ENCODE measurements around the gene PPDPF.

Gene PPDPF

DNA sequence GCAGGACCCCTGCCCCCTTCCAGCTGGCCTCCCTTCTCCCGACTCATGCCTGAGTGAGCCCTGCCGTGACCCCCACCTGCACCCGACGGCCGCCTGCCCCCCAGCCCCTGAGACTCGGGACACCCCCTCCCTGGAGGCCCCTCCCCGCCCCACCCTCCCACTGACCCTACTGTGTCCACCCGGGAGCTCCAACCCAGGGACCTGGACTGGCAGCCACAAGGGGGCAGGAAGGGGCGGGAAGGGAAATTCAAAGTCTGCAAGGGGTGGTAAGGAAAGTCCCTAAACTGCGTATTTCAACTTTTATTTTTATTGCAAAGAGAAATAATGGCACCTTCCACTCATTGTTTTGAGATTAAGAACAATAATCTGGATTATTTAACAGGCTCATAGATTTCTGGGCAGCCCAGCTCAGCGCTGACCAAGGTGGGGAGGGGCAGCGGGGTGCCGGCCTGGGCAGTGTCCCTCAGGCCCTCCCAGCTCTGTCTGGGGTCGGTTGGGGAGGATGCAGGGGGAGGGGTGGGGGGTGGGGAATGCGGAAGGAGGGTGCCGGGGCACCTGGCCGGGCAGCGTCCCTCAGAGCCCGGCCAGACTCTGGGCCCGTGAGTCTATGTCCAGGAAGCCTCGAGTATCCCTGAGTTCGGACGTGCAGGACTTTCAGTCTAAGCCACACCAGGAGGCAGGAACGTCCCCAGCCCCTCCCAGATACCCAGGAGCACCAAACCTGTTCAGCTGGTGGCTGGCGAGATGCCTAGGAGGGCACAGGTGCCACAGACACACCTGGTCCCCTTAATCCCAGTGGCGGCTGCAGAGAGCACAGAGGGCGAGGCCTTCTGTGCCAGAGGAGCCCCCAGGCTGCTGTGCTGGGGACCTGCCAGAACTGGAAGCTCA lies 17.9 kb downstream of the PPDPF start:
- no peak for DNase-seq (ENCODE audit: low read depth, low spot score)

GRCh38 chr20:63539092-63539430 lies 18.5 kb downstream of the PPDPF start:
- no peak for DNase-seq (ENCODE audit: low read depth, low spot score)

- no peak for DNase-seq (ENCODE audit: low read depth, low spot score)
Observed at GRCh38 chr20:63539441-63540370, 19.1 kb downstream of the PPDPF start.

DNA sequence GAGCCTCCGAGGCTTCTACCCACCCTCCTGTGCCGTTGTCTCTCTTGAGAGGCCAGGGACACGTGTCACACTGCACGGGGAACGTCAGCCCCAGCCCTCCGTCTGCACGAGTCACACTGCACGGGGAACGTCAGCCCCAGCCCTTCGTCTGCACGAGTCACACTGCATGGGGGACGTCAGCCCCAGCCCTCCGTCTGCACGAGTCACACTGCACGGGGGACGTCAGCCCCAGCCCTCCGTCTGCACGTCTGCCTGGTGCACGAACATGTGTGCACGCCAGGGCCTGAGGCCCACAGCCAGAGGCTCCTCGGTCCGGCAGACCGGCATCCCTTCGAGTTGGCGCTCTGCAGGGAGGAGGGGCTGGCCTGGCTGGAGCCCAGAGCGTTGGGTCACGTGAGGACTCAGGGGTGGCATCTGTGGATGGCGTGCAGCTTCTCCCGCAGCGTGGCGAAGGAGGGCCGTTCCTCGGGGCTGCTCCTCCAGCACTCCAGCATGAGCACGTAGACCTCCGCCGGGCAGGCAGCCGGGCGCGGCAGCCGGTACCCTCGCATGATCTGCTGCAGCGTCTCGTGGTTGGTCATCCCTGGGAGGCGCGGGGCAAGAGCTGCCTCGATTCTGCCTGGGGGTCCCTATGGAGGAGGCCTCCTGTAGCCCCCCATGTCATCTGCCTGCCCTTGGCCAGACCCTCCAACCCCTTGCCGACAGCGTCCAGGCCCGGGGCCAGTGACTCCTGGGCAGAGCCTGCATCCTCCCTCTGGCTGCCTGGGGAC lies 20.0 kb downstream of the PPDPF start:
- no peak for DNase-seq (ENCODE audit: low read depth, low spot score)

- no peak for DNase-seq (ENCODE audit: low read depth, low spot score)
Observed at GRCh38 chr20:63541371-63541770, 20.8 kb downstream of the PPDPF start.

DNA sequence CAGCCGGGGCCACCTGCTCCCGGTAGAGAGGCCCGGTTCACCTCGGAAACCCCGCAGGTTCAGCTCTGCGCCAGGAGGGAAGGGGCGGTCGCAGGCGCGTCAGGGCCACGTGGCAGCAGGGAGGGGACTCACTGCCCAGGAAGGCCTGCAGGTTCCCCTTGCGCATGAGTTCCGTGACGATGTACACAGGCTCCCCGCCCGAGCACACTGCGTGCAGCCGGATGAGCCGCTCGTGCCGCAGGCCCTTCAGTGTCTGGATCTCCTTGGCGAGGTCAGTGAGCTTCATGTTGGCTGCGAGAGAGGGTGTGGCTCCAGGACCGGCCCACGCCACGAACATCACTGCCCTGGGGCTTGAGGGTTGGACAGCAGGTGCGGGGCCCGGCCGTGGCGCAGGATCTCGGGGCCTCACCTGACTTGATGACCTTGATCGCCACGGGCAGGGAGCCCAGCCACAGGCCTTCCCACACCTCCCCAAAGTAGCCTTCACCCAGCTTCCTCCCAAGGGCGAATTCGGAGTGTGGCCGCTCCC lies 21.5 kb downstream of the PPDPF start:
- DNase-seq (ENCODE audit: low read depth, low spot score), result no peak

DNA sequence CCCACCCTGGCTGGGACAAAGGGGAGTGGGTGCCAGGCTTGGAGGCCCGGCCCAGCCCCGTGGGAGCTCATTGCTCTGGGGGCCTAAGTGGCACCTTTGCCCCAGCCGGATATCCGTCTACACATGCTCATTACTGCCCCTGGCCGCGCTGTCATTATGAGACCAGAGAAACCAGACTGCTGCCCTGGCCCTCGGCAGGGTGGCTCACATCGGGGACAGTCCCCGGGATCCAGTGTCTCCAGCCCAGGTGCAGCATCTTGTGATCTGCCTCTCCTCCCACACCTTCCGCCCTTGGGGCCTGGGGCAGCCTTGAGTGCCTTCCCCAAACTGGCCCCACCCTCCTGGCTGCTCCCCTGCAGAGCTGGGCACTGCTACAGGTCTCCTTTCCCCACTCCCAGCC lies 22.1 kb downstream of the PPDPF start:
- DNase-seq (ENCODE audit: low read depth, low spot score), result no peak

- no peak for DNase-seq (ENCODE audit: low read depth, low spot score)
Observed at GRCh38 chr20:63543131-63543530, 22.6 kb downstream of the PPDPF start.

DNA sequence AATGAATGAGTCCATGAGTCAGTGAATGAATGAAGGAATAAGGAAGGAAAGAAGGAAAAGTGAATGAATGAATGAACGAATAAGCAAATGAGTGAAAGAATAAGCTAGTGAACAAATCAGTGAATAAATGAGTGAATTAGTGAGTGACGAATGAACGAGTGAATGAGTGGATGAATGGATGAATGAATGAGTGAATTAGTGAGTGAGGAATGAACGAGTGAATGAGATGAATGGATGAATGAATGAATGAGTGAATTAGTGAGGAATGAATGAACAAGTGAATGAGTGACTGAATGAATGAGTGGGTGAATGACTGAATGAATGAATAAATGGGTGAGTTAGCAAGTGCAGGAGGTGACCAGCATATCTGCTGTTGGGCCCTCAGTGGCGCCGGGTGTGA lies 23.2 kb downstream of the PPDPF start:
- no peak for DNase-seq (ENCODE audit: low read depth, low spot score)

- no peak for DNase-seq (ENCODE audit: low read depth, low spot score)
Observed at GRCh38 chr20:63544241-63544957, 23.8 kb downstream of the PPDPF start.

- no peak for DNase-seq (ENCODE audit: low read depth, low spot score)
Observed at GRCh38 chr20:63544958-63545516, 24.5 kb downstream of the PPDPF start.

DNA sequence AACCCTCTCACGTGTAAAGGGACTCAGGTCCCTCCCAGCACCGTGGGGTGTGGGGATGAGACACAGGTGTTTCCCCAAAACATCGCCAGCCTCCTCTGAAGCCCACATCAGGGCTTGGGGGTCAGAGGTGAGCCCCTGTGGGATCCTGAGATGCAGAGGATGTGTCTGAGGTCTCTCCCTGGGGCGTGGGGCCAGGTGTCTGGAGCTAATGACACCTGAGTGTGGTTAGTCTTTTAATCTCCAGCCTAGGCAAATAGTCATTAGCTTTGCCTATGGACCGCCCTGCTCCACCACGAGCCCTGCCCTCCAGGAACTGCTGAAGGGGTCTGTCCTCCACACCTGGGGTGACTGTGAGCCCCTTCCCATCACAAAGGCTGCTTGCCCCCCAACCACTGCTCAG lies 25.2 kb downstream of the PPDPF start:
- DNase-seq (ENCODE audit: low read depth, low spot score), result no peak

DNA sequence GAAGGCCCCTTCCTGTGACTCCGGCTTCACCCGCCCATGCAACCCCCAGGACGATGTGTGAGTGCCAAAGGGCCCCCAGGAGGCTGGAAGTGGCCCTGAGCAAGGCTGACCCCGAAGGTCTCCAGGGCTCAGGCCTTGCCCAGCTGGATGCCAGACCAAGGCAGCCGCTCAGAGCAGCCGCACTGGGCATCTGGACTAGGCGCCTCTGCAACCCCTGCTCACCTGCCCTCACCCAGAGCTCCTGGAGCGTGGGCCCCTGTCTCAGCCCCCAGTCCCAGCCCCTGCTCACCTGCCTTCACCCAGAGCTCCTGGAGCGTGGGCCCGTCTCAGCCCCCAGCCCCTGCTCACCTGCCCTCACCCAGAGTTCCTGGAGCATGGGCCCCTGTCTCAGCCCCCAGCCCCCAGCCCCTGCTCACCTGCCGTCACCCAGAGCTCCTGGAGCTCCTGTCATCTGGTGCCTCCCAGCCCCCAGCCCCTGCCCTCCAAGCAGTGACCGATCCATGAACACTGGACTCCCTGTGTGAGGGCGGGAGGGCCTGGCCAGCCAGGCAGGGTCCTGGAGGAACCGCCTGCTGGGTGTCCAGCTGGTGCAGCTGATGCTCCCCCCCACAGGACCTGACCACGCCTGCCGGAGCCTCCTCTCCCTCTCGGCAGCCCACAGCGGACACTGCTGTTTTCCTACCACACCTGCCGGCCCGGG lies 25.8 kb downstream of the PPDPF start:
- DNase-seq (ENCODE audit: low read depth, low spot score), result no peak

DNA sequence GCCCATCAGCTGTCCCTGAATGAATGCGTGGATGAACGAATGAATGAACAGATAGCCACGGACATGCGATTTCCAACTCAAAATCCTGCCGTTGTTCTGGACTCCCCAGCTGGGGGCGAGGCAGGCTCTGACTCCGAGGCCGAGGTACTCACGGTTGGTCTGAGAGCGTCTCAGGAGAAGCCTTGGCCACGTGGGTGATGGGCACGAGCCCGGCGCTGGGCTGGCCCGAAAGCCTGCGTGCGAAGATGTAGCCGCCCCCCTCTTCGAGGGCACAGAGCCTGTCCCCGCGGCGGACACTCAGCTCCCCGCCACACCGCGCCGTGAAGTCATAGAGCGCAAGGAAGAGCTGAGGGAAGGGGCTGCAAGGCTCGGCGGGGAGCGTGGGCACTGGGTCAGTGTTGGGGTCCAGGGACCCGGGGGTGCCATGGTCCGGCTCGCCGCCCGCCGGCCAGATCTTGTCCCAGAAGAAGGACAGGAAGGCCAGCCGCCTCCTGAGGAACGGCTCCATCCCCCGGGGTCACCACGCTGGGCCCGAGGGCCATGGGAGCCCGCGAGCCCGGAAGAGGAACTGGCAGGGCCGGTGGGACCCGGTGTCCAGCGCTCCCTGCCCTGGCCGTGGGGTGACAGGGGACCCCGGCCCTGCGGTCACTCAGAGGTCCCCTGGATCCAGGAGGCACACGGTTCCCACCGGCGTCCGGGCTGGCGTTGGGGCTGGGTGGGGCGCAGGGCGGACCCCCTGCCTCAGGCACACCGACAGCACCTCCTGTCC lies 26.6 kb downstream of the PPDPF start:
- DNase-seq (ENCODE audit: low read depth, low spot score), result no peak

DNA sequence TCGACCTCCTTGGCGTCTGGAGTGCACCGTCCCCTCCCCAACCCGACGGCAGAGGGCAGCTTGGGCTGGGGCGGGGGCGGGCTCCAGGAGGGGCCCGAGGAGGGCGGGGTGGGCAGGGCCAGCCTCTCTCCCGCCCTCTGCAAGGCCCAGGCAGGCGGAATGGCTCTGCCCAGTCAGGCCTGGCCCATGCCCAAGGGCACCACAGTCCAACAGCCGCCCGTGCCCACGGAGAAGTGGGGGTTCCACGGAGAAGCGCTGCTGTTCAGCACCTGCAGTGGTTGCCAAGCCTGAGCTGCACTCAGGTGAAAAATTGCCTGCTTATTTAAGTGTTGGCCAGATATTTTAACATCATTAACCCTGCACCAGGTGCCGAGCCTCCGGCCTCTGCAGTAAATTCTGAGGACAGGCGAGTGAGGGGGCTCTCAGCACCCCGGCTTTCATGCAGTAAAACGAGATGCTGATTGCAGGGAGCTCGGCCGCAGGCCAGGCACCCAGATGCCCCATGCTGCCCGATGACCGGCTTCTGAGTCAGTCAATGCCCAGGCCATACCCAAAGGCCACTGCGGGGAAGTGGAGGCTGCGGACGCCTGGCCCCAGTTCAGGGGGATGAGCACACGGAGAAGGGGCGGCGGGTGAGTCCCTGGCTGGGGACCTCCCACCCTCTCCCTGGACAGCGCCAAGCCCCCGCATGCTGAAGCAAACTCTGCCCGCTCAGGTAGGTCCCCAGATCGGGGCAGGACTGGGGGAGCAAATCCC lies 27.3 kb downstream of the PPDPF start, which contains the start of gene SRMS:
Gene SRMS (minus strand): TSS at position 25 of the 756 bp plus-strand sequence. CDS start 286 bp downstream, outside the sequence.
- no peak for DNase-seq (ENCODE audit: low read depth, low spot score)

GRCh38 chr20:63548542-63548941 lies 28.0 kb downstream of the PPDPF start:
- no peak for DNase-seq (ENCODE audit: low read depth, low spot score)

GRCh38 chr20:63549019-63549418 lies 28.5 kb downstream of the PPDPF start:
- no peak for DNase-seq (ENCODE audit: low read depth, low spot score)

DNA sequence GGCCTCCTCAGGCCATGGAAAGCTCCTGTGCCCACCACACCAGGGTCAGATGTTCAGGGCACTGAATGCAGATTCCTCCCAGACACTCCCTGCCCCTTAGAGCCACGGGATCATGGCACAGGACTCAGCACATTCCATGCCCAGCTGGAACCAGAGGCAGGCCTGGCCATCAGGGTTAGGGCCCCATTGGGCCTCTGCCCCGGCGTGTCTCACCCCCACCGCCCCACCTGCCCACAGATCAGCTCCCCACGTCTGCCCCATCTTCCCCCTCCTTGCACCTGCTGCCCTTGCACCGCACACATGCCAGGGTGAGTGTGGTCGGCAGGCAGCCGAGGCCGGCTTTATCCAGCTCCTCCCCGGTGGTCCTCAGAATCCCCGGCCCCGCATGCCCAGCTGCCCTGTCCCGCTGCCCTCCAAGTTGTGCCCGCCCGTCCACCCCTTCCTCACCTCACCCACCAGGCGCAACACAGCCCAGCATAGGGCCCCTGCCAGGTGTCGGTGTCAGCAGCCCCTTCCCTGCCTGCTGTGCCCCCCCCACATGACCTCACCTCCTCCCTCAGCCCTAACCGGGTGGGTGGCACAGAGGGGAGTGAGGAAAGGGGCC lies 29.2 kb downstream of the PPDPF start:
- no peak for DNase-seq (ENCODE audit: low read depth, low spot score)
